ENCODE data around the gene ITPR3.

- TF ChIP-seq, protein P1, sequence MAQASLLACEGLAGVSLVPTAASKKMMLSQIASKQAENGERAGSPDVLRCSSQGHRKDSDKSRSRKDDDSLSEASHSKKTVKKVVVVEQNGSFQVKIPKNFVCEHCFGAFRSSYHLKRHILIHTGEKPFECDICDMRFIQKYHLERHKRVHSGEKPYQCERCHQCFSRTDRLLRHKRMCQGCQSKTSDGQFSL (CRISPR knock-in tag; IDR thresholded peaks at IDR 0.05), result no peak
- TF ChIP-seq TERF1 (CRISPR knock-in tag; IDR thresholded peaks at IDR 0.05), result no peak
- TF ChIP-seq POLR2A (IDR thresholded peaks at IDR 0.05; ENCODE audit: insufficient read depth in 1 of 2, low read depth in 2 of 2, low read length in 2 of 2), result no peak
- TF ChIP-seq ZBTB7B (CRISPR knock-in tag; IDR thresholded peaks at IDR 0.05), result no peak
- TF ChIP-seq, protein P2, sequence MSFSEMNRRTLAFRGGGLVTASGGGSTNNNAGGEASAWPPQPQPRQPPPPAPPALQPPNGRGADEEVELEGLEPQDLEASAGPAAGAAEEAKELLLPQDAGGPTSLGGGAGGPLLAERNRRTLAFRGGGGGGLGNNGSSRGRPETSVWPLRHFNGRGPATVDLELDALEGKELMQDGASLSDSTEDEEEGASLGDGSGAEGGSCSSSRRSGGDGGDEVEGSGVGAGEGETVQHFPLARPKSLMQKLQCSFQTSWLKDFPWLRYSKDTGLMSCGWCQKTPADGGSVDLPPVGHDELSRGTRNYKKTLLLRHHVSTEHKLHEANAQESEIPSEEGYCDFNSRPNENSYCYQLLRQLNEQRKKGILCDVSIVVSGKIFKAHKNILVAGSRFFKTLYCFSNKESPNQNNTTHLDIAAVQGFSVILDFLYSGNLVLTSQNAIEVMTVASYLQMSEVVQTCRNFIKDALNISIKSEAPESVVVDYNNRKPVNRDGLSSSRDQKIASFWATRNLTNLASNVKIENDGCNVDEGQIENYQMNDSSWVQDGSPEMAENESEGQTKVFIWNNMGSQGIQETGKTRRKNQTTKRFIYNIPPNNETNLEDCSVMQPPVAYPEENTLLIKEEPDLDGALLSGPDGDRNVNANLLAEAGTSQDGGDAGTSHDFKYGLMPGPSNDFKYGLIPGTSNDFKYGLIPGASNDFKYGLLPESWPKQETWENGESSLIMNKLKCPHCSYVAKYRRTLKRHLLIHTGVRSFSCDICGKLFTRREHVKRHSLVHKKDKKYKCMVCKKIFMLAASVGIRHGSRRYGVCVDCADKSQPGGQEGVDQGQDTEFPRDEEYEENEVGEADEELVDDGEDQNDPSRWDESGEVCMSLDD (CRISPR knock-in tag; IDR thresholded peaks at IDR 0.05; ENCODE audit: borderline replicate concordance), result no peak
- TF ChIP-seq MEIS2 (CRISPR knock-in tag; IDR thresholded peaks at IDR 0.05), result no peak
- TF ChIP-seq, protein P3, sequence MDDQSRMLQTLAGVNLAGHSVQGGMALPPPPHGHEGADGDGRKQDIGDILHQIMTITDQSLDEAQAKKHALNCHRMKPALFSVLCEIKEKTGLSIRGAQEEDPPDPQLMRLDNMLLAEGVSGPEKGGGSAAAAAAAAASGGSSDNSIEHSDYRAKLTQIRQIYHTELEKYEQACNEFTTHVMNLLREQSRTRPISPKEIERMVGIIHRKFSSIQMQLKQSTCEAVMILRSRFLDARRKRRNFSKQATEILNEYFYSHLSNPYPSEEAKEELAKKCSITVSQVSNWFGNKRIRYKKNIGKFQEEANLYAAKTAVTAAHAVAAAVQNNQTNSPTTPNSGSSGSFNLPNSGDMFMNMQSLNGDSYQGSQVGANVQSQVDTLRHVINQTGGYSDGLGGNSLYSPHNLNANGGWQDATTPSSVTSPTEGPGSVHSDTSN (CRISPR knock-in tag; IDR thresholded peaks at IDR 0.05; ENCODE audit: borderline replicate concordance), result no peak
- TF ChIP-seq, protein P4, sequence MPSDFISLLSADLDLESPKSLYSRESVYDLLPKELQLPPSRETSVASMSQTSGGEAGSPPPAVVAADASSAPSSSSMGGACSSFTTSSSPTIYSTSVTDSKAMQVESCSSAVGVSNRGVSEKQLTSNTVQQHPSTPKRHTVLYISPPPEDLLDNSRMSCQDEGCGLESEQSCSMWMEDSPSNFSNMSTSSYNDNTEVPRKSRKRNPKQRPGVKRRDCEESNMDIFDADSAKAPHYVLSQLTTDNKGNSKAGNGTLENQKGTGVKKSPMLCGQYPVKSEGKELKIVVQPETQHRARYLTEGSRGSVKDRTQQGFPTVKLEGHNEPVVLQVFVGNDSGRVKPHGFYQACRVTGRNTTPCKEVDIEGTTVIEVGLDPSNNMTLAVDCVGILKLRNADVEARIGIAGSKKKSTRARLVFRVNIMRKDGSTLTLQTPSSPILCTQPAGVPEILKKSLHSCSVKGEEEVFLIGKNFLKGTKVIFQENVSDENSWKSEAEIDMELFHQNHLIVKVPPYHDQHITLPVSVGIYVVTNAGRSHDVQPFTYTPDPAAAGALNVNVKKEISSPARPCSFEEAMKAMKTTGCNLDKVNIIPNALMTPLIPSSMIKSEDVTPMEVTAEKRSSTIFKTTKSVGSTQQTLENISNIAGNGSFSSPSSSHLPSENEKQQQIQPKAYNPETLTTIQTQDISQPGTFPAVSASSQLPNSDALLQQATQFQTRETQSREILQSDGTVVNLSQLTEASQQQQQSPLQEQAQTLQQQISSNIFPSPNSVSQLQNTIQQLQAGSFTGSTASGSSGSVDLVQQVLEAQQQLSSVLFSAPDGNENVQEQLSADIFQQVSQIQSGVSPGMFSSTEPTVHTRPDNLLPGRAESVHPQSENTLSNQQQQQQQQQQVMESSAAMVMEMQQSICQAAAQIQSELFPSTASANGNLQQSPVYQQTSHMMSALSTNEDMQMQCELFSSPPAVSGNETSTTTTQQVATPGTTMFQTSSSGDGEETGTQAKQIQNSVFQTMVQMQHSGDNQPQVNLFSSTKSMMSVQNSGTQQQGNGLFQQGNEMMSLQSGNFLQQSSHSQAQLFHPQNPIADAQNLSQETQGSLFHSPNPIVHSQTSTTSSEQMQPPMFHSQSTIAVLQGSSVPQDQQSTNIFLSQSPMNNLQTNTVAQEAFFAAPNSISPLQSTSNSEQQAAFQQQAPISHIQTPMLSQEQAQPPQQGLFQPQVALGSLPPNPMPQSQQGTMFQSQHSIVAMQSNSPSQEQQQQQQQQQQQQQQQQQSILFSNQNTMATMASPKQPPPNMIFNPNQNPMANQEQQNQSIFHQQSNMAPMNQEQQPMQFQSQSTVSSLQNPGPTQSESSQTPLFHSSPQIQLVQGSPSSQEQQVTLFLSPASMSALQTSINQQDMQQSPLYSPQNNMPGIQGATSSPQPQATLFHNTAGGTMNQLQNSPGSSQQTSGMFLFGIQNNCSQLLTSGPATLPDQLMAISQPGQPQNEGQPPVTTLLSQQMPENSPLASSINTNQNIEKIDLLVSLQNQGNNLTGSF (CRISPR knock-in tag; IDR thresholded peaks at IDR 0.05), result no peak
- no peak for TF ChIP-seq CREB1 (IDR thresholded peaks at IDR 0.05)
- TF ChIP-seq CREB1 (CRISPR knock-in tag; IDR thresholded peaks at IDR 0.05), result no peak
- TF ChIP-seq ZBTB2 (CRISPR knock-in tag; IDR thresholded peaks at IDR 0.05; ENCODE audit: low read depth), result no peak
- no peak for TF ChIP-seq ARNTL (CRISPR knock-in tag; IDR thresholded peaks at IDR 0.05)
- no peak for TF ChIP-seq EZH2 (conservative IDR thresholded peaks at IDR 0.05; ENCODE audit: low read depth, low read length)
- TF ChIP-seq ZNF614 (CRISPR knock-in tag; IDR thresholded peaks at IDR 0.05; ENCODE audit: borderline replicate concordance), result no peak
- TF ChIP-seq MAX (IDR thresholded peaks at IDR 0.05), result no peak
Measured at GRCh38 chr6:33697845-33698244, 76.7 kb downstream of the ITPR3 start.

All from HepG2 (cell line).